DMS114 treated with DMSO at 0.1 percent for 48 hours (cell line): Measurements from ENCODE around the gene HNRNPDL.
"Not testable (repeated sequence)": the region's sequence is repeated elsewhere in the genome, so short reads cannot be mapped to it uniquely, and the experiment has no call there.

Source experiments
- DNase-seq: peaks from one replicate; lab custom pipeline; 2025; ENCODE audit not compliant: unreplicated experiment; lab: John Stamatoyannopoulos, UW

Gene HNRNPDL

DNA sequence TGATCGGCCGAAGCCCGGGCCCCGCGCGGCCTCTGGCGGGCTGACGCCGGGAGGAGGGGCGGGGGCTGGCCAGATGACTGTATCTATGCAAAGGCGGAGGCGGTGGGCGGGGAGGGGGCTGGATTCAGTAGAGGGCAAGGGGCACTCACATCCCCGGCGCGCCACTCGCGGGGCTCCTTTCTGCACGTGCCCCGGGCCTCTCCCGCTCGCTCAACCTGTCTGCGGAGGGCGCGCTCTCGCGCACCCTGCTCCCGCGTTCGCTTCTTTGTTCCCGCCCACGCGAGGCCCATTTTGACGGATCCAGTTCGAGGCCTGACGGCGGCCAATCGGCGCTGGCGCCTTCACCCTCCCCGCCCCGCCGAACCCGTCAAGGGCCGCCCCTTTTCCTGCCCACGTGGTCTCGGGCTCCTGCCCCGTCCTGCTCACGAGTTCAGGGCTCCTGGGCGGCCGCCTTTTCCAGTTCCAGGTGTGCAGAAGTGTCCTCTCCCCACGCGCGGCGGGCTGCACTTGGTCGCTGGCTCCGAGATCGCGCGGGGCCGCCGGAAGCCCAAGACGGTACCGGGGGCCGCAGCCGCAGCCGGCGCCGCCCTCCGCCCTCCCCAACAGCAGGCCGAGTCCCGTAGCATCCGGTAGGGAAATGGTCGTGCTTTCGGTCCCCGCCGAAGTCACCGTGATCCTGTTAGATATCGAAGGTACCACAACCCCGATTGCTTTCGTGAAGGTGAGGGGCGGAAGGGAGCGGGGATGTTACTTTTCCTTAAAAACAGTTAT lies at the start of gene HNRNPDL, which contains the start of gene ENOPH1:
HNRNPDL (minus strand) TSS at position 270 of the 771 bp plus-strand sequence. CDS start 772 bp downstream, outside the sequence.
ENOPH1 (plus strand) TSS at position 398 of the 771 bp plus-strand sequence; CDS start at position 638, 240 bp downstream.
- peak; percentile 81 for DNase-seq

DNA sequence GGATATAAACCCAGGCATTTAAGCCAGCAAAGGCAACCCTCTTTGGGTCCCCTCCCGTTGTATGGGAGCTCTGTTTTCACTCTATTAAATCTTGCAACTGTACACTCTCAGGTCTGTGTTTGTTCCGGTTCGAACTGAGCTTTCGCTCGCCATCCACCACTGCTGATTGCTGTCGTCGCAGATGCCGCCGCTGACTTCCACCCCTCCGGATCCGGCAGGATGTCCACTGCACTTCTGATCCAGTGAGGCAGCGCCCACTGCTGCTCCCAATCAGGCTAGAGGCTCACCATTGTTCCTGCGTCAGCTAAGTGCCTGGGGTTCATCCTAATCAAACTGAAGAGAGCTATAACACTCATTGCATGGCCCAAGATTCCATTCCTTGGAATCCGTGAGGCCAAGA lies 49.3 kb upstream of the HNRNPDL start:
- no peak for DNase-seq

DNA sequence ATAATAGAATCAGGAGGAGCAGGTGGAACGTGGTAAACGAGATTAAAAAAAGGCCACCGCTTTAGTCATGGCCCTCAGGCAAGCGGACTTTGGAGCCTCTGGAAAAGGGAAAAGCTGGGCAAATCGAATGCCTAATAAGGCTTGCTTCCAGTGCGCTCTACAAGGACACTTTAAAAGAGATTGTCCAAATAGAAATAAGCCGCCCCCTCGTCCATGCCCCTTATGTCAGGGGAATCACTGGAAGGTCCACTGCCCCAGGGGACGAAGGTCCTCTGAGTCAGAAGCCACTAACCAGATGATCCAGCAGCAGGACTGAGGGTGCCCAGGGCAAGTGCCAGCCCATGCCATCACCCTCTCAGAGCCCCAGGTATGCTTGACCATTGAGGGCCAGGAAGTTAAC lies 47.2 kb upstream of the HNRNPDL start:
- DNase-seq, result not testable (repeated sequence)

DNA sequence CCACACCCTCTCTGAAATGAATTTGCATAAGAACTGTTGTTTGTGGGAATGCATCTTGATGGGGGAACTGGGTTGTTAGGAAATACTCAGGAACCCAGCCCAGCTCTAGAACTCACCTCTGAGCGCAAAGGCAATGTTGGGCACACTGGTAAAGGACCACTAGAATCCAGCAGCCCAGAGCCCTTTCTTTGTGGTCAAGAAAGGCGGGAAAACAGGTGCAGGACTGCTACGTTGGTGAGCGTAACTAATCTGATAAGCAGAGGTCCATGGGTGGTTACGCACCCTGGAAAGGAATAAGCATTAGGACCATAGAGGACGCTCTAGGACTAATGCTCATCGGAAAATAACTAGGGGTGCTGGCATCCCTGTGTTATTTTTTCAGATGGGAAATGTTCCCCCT lies 45.7 kb upstream of the HNRNPDL start:
- DNase-seq, result not testable (repeated sequence)

DNA sequence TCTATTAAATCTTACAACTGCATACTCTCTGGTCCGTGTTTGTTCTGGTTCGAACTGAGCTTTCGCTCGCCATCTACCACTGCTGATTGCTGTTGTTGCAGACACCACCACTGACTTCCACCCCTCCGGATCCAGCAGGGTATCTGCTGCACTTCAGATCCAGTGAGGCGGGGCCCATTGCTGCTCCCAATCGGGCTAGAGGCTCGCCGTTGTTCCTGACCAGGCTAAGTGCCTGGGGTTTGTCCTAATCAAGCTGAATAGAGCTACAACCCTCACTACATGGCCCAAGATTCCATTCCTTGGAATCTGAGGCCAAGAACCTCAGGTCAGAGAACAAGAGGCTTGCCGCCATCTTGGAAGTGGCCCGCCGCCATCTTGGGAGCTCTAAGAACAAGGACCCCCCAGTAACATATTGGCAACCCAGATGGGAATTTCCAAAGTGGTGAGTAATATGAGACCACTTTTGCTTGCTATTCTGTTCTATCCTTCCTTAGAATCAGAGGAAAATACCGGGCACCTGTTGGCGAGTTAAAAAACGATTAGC lies 43.4 kb upstream of the HNRNPDL start:
- DNase-seq, result no peak

DNA sequence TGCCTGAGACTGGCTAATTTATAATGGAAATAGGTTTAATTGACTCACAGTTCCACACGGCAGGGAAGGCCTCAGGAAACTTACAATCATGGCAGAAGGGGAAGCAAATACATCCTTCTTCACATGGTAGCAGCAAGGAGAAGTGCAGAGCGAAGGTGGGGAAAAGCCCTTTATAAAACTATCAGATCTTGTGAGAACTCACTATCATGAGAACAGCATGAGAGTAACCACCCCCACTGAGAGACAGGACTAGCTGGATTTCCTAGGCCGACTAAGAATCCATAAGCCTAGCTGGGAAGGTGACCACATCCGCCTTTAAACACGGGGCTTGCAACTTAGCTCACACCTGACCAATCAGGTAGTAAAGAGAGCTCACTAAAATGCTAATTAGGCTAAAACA lies 42.8 kb upstream of the HNRNPDL start:
- not testable (repeated sequence) for DNase-seq

DNA sequence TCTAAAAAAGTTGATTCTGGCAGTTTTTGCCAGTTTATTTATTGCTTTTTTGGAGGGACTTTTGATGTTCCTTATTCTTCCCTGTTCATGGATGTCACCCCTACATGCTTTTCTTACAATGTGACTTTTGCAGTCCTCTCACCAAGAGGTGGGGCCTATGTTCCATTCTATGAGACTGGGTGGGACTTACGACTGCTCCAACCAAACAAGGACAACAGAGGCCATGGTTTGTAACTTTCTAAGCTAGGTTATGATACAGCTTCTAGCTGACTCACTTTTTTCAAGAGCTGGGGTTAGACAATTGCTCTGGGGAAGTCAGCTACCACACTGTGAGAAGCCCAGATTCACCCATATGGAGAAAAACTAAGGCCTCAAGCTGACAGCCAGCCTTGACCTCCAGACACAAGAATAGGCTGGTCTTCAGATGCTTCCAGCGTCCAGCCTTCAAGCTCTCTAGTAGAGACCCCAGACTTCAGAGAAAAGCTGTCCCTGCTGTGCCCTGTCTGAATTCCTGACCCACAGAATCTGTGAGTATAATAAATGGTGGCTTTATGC lies 39.6 kb upstream of the HNRNPDL start:
- DNase-seq, result no peak

DNA sequence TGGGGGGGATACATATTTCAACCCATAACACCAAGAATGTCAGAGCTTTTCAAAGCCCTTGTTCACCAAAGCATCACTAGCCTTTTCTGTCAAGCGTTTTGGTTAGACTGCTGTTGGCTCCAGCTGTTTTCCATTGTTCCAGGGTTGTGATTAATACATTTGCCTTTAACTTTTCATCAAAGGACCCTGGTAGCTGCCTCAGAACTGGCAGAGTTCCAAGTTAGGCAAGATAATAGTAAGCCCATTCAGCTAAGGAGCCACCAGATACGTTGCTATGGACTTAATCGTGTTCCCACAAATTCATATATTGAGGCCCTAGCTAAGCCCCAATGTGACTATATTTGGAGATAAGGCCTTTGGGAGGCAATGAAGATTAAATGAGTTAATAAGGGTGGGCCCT lies 37.2 kb upstream of the HNRNPDL start:
- no peak for DNase-seq

DNA sequence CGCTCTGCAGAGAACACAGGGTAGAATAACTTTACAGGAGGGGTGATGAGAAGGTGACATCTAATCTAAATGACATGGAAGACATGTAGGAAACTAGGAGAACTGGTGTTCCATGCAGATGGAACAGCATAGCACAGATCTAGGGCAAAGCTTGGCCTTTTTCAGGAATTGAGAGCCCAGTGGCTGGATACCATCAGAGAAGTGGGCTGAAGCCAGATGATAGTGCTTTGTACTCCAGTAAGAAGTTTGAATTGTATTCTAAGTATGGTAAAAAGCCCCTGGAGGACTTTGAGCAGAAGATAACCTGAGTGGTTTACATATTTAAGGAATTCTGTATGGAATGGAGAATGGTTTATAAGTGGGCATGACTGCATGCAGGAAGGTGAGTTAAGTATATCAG lies 33.0 kb upstream of the HNRNPDL start:
- no peak for DNase-seq

DNA sequence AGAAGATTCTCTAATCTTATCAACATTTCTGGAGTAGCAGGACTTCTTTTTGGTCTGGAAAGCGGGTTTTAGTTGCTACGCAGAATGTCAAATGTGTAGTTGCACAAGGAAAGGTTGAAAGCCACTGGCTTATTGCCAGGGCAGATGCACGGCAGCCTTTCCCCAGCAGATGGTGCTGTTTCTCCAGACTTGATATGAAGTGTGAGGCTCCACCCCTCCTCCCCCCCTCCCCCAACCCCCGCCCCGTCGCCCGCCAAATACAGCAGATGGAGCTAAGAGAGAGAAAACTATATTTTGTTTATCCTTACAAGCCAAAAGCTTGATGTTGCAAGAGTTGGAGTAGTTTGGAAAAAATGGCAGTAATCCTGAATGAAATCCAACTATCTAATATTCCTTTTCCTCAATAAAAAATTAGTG lies 32.2 kb upstream of the HNRNPDL start:
- DNase-seq, result peak; percentile 27

DNA sequence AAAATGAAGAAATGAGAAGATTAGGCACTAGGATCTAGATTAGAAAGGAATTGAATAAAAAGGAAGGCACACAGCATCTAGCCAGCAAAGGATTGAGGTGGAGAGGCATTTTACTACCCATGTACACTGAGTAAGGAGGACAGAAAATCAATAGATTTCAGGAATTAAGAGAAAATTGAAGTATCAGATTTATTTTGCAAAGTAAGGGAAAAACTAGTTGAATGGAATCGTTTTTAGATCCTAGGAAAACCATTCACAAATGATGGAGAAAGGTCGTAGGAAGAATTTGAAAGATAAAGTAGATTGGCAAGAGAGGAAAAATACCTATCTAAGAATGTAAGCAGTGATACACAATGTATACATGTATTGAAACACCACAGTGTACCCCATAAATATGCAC lies 31.4 kb upstream of the HNRNPDL start:
- DNase-seq, result no peak

DNA sequence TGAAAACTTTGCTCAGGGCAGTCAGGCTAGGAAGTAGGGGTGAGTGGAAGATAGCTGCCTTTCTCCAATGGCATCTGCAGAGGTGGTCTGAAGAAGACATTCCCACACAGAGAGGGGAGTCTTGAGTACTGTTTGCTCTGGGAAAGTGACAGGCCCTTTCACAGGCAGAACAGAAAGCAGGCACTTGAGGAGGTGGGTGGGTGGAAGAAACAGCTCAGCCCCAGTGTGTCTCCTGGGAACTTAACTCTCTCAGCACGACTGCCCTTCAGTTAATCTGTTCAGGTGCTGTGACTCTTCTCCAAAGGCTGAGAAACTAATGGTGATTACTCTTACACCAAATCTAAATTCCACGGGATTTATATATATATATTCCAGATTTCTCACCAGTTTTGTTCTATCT lies 28.5 kb upstream of the HNRNPDL start:
- DNase-seq, result no peak

DNA sequence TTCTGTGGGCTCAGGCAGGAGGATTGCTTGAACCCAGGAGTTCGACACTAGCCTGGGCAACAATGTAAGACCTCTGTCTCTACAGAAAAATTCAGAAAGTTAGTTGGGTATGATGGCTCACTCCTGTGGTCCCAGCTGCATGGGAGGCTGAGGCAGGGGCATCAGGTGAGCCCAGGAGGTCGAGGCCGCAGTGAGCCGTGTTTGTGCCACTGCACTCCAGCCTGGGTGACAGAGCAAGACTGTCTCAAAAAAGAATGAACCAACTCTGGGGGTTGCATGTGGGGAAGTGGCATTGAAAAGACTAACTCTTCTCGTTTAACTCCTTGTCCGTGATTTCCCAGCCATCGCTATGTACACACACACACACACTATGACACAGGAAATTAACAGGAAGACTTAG lies 27.0 kb upstream of the HNRNPDL start:
- no peak for DNase-seq

DNA sequence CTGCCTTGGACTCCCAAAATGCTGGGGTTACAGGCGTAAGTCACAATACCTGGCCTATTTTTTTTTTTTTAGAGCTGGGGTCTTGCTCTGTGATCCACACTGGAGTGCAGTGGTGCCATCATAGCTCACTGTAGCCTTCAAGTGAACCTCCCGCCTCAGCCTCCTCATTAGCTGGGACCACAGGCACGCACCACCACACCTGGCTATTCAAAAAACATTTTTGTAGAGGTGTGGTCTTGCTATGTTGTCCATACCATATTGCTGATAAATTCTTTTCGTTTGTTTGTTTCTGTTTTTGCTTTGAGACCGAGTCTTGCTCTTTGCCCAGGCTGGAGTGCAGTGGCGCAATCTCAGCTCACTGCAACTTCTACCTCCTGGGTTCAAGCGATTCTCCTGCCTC lies 21.8 kb upstream of the HNRNPDL start:
- no peak for DNase-seq

DNA sequence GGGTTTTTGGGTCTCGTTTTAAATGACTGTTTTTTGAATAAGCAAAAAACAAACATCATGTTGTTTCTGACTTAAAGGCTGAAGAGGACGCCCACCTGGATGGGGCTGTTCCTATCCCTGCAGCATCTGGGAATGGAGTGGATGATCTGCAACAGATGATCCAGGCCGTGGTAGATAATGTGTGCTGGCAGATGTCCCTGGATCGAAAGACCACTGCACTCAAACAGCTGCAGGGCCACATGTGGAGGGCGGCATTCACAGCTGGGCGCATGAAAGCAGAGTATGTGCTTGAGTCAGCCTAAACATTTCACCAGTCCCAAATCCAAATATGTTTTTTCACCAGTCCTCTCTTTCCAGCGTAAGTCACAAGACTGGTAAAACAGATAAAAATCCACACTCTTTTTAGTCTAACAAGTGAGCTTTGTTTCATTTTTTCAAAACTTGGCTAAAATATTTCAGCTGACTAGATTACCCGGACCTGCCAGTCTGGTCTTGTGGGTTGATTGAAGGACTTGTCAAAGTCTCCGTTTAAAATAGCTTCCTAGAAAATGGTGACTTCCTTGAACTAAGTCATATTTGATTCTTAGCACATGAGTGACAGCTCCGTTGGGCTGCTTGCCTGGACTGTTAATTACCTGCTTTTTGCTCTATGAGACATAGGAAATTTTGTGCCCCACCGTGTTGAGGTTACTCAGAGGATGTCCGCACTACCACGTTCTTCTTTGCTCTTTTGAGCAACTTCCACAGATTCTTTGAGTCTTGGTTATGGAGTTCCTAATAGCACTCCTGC lies 20.9 kb upstream of the HNRNPDL start:
- DNase-seq, result no peak

DNA sequence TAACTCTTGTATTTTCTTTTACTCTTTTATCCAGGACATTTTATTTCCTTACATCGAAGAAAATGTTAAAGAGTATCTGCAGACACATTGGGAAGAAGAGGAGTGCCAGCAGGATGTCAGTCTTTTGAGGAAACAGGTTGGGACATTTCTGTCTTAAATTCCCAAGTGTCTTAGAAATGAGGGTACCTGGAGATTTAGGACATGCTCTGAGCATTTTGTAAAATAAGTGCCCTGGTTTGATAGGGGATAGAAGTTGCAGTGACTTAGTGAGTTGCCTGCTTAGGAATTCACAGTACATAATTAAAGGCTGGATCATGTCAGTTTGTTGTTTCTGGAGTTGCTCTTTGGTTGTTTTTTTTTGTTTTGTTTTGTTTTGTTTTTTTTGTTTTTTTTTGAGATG lies 17.6 kb upstream of the HNRNPDL start:
- DNase-seq, result no peak

DNA sequence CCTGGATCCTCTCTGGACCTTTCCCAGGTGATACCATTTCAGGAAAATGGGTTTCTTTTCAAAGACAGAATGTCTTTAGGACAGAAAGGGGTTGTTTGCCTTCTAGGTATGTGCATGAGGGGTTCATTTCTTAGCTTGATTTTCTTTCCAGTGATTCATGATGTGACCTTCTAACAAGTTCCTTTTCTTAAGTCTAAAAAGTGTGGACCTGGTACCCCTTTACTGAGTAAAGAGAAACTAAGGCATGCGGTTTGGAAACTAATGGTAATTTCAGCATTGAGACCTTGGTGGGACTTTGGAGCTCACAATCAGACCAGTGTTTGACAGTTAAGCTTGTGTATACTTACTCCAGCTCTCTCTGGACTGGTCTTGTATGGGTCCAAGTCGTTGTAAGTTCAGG lies 8.8 kb upstream of the HNRNPDL start:
- no peak for DNase-seq

DNA sequence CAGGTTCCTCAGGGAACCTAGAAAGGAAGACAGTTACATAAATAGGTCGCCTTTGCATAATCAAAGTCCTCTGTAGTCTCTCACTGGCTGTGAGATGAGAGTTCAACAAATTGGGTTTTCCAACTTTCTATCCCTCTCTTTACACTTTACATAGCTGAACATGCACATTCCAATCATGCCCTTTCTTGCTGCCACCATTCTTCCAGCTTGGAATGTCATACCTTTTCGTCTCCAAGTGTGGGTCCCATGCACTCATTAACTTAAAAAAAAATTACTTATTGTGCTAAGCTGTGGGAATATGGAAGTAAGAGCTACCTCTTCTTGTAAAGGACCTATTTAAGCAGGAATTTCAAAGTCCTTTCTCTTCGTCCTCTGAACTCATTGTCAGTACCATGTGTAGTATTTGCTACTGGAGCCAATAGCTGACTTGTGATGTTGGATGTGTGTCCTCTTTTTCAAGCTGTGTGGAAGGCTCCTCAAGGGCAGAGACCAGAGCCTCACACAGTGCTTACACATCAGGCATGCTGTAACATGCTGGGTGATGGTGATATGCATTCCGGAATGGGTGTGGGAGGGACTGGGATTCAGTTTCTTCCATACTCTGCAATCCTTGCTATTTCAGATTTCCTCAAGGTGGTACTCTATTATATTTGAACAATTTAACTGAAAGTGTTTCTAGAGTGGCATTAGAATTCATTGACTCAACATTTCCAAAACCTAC lies 7.2 kb upstream of the HNRNPDL start:
- no peak for DNase-seq

DNA sequence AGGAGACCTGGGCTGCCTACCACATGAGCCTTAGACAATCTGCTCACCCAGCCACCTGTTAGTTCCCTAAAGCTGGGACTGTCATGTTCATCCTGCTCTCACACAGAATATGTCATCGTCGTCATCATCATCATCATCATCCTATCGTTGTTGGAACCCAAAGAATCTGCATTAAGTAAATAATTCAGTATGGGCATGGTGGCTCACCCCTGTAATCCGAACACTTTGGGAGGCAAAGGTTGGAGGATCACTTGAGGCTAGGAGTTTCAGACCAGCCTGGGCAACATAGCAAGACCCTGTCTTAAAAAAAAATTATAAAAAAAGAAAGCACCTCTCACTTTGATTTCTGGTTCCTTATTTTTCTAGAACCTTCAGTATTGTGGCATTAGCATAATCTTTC lies 6.5 kb upstream of the HNRNPDL start:
- no peak for DNase-seq

DNA sequence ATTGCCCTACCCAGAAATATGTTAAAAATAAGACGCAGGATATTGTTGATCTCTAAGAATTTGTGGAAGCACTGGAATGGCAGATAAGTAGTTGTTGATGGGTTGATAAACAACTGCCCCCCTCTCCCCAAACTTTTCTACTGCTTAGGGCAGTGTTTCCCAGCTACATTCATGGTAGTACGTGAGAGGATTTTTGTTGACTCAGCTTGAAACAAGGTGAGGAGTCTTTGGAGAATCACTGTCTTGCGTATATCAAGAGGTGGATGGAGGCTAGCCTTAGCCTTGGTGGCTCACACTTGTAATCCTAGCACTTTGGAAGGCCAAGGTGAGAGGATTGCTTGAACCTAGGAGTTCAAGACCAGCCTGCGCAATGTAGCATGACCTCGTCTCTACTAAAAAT lies 5.9 kb upstream of the HNRNPDL start:
- no peak for DNase-seq

DNA sequence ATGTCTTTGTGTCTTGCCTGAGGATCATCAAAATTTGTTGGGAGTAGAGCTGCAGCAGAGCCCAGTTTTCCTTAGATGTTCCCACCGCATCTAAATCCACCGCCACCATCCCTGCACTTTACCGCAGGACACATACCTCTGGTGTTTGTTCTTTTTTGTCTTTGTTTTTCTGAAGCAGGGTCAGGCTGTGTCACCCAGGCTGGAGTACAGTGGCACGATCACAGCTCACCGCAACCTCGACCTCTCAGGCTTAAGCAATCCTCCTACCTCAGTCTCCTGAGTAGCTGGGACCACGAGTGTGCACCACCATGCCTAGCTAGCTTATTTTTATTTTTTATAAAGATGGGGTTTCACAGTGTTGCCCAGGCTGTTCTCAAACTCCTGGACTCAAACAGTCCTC lies 4.7 kb upstream of the HNRNPDL start:
- DNase-seq, result no peak
